Measurements from ENCODE around the gene BCL3.
"Not testable (repeated sequence)": the region's sequence is repeated elsewhere in the genome, so short reads cannot be mapped to it uniquely, and the experiment has no call there.

DNA sequence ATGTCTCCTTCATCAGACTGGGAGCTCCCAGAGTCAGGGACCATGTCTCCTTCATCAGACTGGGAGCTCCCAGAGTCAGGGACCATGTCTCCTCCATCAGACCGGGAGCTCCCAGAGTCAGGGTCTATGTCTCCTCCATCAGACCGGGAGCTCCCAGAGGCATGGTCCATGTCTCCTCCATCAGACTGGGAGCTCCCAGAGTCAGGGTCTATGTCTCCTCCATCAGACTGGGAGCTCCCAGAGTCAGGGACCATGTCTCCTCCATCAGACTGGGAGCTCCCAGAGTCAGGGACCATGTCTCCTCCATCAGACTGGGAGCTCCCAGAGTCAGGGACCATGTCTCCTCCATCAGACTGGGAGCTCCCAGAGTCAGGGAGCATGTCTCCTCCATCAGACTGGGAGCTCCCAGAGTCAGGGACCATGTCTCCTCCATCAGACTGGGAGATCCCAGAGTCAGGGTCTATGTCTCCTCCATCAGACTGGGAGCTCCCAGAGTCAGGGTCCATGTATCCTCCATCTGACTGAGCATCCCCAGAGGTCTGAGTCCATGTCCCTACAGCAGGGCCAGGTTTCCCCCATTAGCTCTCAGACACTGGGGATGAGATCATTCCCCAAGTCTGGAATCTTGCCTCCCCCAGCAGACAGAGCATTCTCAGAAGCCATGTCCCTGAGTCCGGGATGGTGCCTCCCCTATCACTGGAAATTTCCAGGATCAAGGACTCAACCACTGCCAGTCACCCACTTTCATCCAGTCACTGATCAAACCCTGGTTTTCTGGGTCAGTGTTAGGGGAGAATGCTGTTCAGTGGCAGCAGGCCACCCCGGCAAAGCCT lies 38.9 kb upstream of the BCL3 start:
- not testable (repeated sequence) for TF ChIP-seq POLR2A (IDR thresholded peaks at IDR 0.05); CTCF (IDR thresholded peaks at IDR 0.05 in 4 of 5, conservative IDR thresholded peaks at IDR 0.05 in 1 of 5)
